K562 (cell line): ENCODE data around the gene PNPLA7. TPM values are rescaled to one million over a fixed set of nuclear protein-coding genes. Genes with fewer than 3 reads are reported as not detected.

Experiments used
- CLOCK ChIP-seq: fragments of 250-450 bp; sonication (Bioruptor Pico); IDR thresholded peaks from 2 replicates; pipeline ENCODE4 v1.4.0; 2020; ENCODE audit warnings: mild to moderate bottlenecking, moderate library complexity, borderline replicate concordance
- CUX1 ChIP-seq: fragments of 200-800 bp; sonication (Bioruptor generic); IDR thresholded peaks from 2 replicates; pipeline ENCODE4 v1.6.1; 2016; ENCODE audit warnings: missing genetic modification characterization, missing compliant biosample characterization
- ESRRA ChIP-seq: fragments of 450-650 bp; IDR thresholded peaks from 2 replicates; pipeline ENCODE4 v1.6.1; 2014; ENCODE audit warnings: low read depth, mild to moderate bottlenecking, moderate library complexity, borderline replicate concordance
- MTA3 ChIP-seq: fragments of 450-650 bp; formaldehyde crosslinking; IDR thresholded peaks from 2 replicates; pipeline ENCODE4 v1.6.1; 2017; ENCODE audit warnings: mild to moderate bottlenecking, borderline replicate concordance
- SOX6 ChIP-seq: fragments of 450-650 bp; IDR thresholded peaks from 2 replicates; pipeline ENCODE4 v1.6.1; 2014; ENCODE audit warnings: mild to moderate bottlenecking
- polyA plus RNA-seq, 8 experiments: library from polyadenylated mRNA; depleted of rRNA in 4 of 8; stranded (reverse) in 5 of 8; unstranded in 3 of 8; fragments of >200 nt; fragmentation: Nextera tagmentation in 2 of 8; fragmentation: Illumina TruSeq in 1 of 8; extraction: Ambion mirVana in 2 of 8; extraction: Trizol in 1 of 8; gene quantifications; 2 replicates each; pipeline versions ENCODE4 v1.2.1 to v1.2.3, GENCODE V29; 2011 to 2014; ENCODE audit warnings: inconsistent platforms in 1 of 8, missing spikeins in 1 of 8
- total RNA-seq, 7 experiments: library from RNA; depleted of rRNA in 6 of 7; stranded (reverse); fragments of >200 nt in 6 of 7; fragmentation: Illumina TruSeq in 2 of 7; extraction: Trizol in 2 of 7; gene quantifications; 2 replicates each; pipeline versions ENCODE4 v1.2.1 to v1.2.3, GENCODE V29; 2011 to 2021; ENCODE audit warnings: low replicate concordance in 1 of 7

The PNPLA7 gene
- total and polyA plus RNA-seq, 9 of the 15 experiments (the other 6 are each of a cell fraction or from before 2014, with no cell fraction given): 0.01 to 0.85 (median 0.19) TPM; not detected in 1

GRCh38 chr9:137411645-137412380 lies 138.4 kb downstream of the PNPLA7 start (continued):
- peak; percentile 80; the same call in 1 of the 2 replicates for TF ChIP-seq ESRRA
- peak; percentile 14; the same call in 1 of the 2 replicates for TF ChIP-seq MTA3
- TF ChIP-seq CUX1: no peak
- no peak for TF ChIP-seq CLOCK (CRISPR knock-in tag)
- 0 out of 2 replicates have a peak, but pooled peaks have one; percentile 43 for TF ChIP-seq SOX6
